Effector memory CD4-positive, alpha-beta T cell (primary cell): Measurements from ENCODE around the gene CFAP61.

Experiments
- DNase-seq, 3 donors: peaks; one replicate each; pipeline ENCODE4 v3.0.0-alpha.2; 2020
- H3K27ac ChIP-seq: 2 replicates; pipeline ENCODE4 v1.7.0; 2013; ENCODE audit warnings: mild to moderate bottlenecking, low read length, moderate library complexity; ENCODE audit not compliant: insufficient read depth, poor library complexity, severe bottlenecking
- H3K27me3 ChIP-seq: replicated peaks from 2 replicates; pipeline ENCODE4 v1.7.0; 2013; ENCODE audit warnings: mild to moderate bottlenecking, low read length; ENCODE audit not compliant: insufficient read depth, control insufficient read depth, poor library complexity, severe bottlenecking
- H3K36me3 ChIP-seq: 2 replicates; pipeline ENCODE4 v1.7.0; 2013; ENCODE audit warnings: mild to moderate bottlenecking, low read length, moderate library complexity; ENCODE audit not compliant: control insufficient read depth, insufficient read depth
- H3K4me1 ChIP-seq: 2 replicates; pipeline ENCODE4 v1.7.0; 2013; ENCODE audit warnings: low read length, mild to moderate bottlenecking; ENCODE audit not compliant: control insufficient read depth, insufficient read depth, poor library complexity, severe bottlenecking
- H3K4me3 ChIP-seq: 2 replicates; pipeline ENCODE4 v1.7.0; 2013; ENCODE audit warnings: low read length, low read depth, mild to moderate bottlenecking; ENCODE audit not compliant: insufficient read depth, poor library complexity, severe bottlenecking
- H3K9me3 ChIP-seq: 2 replicates; pipeline ENCODE4 v1.7.0; 2013; ENCODE audit warnings: mild to moderate bottlenecking, low read length, moderate library complexity; ENCODE audit not compliant: control insufficient read depth

Gene CFAP61

DNA sequence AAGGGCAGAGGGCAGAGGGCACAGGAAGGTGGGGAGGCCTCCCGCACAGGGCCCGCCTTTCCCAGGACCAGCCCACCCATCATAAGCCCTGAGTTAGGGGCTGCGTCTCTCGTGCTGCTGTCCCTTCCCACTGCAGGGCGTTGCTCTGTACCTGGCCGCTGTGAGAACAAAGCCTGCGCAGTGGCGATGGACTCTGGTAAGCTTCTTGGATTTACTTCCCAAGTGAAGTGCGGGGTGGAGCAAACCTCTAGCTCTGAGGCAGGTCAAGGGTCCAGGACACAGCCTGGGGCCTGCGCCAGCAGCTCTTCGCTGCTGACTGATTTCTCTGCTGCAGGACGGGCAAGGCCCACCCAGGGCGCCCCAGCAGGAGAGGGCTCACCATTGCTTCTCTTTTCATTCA lies 339.4 kb downstream of the CFAP61 start:
- Histone ChIP-seq H3K27me3 (no peaks in the 10 kb centered on the region), H3K4me1 (no peaks in the 10 kb centered on the region), H3K9me3 (no peaks in the 10 kb centered on the region), H3K27ac (no peak overlapping the region), H3K36me3 (peaks cover 3% of the 10 kb centered on the region), H3K4me3 (no peak overlapping the region)
- no peak for DNase-seq

DNA sequence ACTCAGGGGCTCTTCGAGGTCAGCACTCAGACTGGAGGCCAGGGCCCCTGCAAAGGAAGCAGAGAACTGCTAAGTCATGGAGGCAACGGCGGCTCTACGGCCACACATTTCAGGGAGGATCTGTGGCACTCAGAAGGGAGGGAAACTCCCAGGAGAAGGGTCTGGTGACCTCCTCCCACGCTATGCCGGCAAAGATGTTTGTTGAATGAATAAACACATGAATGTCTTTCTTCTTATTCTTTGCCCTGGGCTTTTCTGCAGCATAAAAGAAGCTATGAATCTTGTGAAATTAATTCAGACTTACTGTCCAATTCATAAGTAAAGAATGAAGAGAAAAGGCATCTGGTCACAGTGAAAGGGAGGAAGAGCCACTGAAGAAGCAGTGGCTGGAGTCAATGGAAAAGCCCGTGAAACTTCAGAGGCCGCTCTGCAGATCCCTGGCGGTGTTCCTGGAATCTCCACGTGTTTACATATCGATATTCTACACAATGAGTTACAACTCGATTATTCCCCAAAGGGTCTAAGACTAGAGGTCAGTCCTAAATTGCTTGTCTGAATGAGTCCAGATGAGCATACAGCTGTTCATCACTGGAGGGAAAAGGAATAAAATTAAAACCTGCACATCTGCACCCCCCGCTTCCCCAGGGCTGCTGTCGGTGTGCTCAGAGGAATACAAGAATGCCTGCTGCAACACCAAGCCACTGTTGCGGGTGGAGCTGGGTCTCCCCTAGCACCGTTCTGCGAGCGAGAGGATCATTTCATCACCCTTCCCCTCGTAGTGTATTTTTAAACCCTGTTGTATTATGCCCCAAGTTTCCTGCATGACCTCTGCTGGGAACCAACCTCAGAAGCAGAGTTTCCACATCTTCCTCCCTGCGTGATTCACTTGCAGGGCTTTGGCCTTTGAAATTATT lies 341.1 kb downstream of the CFAP61 start:
- no peak for DNase-seq
- Histone ChIP-seq H3K27me3 (no peaks in the 10 kb centered on the region), H3K4me3 (no peak overlapping the region), H3K4me1 (no peaks in the 10 kb centered on the region), H3K36me3 (peaks cover 3% of the 10 kb centered on the region), H3K9me3 (no peaks in the 10 kb centered on the region), H3K27ac (no peak overlapping the region)

DNA sequence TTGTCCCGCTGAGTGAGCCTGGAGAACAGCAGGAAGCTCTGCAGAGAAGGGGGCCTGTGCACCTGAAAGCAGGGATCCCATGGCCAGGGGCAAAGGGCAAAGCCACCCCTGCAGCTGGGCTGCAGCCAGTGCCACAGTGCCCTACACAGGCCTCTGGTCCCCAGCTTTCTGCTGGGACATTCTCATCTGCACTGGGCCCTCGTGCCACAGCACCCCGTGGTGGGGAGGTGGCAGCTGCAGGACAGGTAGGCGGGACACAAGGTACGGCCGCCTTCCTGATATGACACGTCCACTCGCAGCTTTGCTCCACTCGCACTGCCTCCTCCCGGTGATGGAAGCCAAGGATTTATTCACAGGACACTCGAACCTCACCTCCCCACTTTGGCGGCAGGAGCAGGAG lies 342.8 kb downstream of the CFAP61 start:
- no peak overlapping the region for H3K27ac ChIP-seq
- peaks cover 3% of the 10 kb centered on the region for H3K36me3 ChIP-seq
- no peaks in the 10 kb centered on the region for H3K27me3 ChIP-seq
- no peak for DNase-seq
- no peaks in the 10 kb centered on the region for H3K9me3 ChIP-seq
- H3K4me1 ChIP-seq: no peaks in the 10 kb centered on the region
- no peak overlapping the region for H3K4me3 ChIP-seq

DNA sequence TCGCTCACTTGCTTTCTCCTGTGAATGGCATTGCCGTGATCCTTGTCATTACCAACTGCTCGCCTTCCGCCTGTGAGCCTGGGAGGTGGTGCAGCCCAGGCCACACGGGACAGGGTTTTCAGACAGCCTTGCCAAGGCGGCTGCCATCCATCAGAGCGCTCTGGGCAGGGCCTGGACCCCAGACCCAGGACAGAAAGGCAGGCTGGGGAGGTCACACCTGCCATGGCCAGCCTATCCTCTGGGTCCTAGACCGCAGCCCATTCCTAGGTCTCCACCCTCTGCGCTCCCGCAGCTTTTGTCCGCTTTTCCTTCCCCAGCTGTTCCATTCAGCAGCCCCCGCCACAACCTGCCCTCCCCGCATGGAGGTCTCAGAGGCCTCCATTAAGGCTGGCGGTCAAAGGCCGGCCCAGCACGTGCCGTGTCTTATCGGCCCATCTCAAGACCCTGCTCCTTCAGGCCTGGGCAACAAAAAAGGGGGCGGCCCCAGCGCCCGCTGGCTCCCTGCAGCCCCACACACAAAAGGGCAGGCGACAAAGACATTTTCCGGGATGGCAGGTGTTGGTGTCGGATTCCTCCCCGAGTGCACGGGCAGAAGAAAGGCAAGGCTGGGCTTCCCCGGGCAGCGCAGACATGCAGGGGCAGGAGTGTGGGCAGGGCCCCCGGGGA lies 343.7 kb downstream of the CFAP61 start:
- Histone ChIP-seq H3K27me3 (no peaks in the 10 kb centered on the region), H3K4me1 (no peaks in the 10 kb centered on the region), H3K27ac (no peak overlapping the region), H3K36me3 (peaks cover 3% of the 10 kb centered on the region), H3K9me3 (no peaks in the 10 kb centered on the region), H3K4me3 (no peak overlapping the region)
- DNase-seq: no peak

DNA sequence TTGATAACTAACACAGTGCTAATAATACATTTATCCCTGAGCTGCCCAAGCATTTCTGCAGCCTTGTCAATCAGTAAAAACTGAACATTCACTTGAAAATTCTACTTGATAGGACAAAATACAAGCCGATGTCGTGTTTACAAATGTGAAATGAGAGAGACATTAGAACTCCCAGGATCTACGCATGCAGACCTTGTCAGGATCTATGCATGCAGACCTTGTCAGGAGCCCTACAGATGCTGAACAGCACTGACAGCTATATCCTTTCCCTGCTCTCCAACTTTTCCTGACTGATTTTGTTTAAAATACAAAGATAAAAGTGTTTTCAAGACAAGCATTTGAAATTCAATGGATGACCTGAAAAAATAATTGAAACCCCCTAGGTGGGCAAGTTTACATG lies 344.5 kb downstream of the CFAP61 start:
- no peak for DNase-seq
- Histone ChIP-seq H3K36me3 (peaks cover 3% of the 10 kb centered on the region), H3K27me3 (no peaks in the 10 kb centered on the region), H3K4me3 (no peak overlapping the region), H3K27ac (no peak overlapping the region), H3K9me3 (no peaks in the 10 kb centered on the region), H3K4me1 (no peaks in the 10 kb centered on the region)

DNA sequence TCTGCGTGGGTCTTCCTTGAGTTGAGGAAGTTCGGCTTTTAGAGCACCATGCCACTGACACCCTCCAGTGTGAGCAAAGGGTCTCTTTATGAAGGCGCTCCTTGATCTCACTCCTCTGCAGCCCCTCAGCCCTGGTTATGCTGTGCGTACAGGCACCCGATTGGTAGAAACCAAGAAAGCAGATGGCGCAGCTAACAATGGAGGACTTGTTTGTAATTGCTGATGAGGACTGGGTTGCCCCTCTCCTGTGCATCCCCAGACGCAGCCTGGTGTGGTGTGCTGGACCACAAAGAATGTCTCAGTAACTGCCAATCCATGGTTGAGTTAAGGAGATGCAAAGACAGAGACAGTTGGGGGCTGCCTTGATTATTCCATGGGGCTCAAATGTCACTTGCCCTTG lies 345.8 kb downstream of the CFAP61 start:
- DNase-seq: no peak
- Histone ChIP-seq H3K4me3 (no peak overlapping the region), H3K27ac (no peak overlapping the region), H3K27me3 (no peaks in the 10 kb centered on the region), H3K36me3 (peaks cover 3% of the 10 kb centered on the region), H3K4me1 (no peaks in the 10 kb centered on the region), H3K9me3 (no peaks in the 10 kb centered on the region)

DNA sequence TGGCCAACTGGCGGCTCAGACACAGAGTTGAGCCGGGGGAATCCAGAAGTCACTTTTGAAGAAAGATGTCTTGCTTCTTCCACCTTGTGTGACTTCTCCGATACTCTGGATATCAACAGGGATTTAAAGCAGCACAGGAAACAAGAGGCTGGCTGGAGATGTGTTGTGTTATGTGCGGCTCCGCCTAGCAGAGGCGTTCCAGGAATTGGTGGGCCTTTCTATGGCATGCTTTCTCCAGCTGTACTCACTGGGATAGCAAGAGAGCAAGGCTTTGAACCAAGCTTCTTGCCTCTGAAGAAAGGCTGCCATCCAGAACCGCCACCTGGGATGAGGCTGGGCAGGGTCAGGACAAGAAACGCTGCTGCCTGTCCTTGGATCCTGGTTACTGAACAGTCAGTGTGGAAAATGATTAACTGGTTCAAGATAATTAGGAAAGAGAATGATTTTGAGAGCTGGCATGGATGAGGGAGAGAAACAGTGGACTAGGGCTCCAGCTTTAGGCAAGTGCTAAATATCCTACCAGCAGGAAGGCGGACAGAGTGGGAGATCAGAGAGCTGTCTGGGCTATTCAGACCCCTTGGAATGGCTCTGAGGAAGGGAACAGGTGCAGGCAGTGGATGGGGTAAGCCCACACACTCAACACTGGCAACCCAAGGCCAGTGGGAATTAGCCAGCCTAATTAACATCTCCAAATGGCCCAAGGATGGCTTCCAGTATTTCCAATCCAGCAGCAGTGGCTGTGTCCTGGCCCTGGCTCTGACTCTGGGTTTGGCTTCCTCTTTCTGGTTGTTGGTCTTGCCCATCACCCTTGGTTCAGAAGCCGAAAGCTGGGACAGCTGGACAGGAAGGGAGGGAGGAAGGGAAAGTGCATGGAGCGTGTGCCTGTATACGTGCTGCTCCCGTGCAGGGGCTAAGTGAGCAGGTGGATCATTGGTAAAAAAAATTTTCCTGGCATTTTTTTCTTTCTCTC lies 347.5 kb downstream of the CFAP61 start:
- Histone ChIP-seq H3K27me3 (no peaks in the 10 kb centered on the region), H3K4me3 (no peak overlapping the region), H3K36me3 (peaks cover 3% of the 10 kb centered on the region), H3K9me3 (no peaks in the 10 kb centered on the region), H3K27ac (no peak overlapping the region), H3K4me1 (no peaks in the 10 kb centered on the region)
- no peak for DNase-seq

DNA sequence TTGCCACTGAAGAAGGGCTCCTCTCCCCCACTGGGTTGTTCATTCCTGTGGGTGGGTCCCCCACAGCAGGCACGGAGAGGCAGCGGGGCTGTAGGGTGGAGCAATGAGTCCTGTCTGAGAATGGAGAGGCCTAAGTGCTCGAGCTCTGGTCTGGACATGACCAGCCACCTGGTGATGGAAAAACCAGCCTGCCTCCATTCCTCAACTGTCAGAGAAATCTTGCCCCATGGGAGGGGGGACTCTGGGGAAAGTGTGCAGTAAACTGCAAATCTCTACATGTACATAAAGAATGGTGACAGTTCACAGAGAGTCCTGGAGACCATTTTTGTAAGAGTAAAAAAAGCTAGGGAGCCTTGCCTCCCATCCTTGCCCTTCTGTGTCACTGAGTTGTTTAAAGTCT lies 349.7 kb downstream of the CFAP61 start:
- no peaks in the 10 kb centered on the region for H3K9me3 ChIP-seq
- H3K4me1 ChIP-seq: no peaks in the 10 kb centered on the region
- H3K36me3 ChIP-seq: no peaks in the 10 kb centered on the region
- DNase-seq: no peak
- H3K27ac ChIP-seq: no peak overlapping the region
- no peaks in the 10 kb centered on the region for H3K27me3 ChIP-seq
- H3K4me3 ChIP-seq: no peak overlapping the region

DNA sequence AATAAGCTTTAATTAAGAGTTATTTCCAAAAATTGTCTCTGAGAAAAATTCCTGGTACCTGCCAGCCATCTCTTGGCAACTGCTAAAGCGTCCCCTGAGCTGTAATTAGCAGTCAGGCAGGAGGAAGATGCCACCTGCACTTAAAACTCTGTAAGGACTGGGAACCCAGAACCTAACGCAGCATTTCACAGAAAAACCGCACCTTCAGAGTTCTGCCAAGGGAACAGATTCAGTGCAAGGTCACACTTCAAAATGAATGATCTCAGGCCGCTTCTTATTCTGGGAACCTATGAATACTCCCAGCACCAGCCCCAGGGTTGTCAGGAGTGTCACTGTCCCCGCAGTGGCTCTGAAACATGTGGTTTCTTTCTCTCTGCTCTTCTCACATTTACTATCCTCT lies 352.3 kb downstream of the CFAP61 start:
- Histone ChIP-seq H3K4me1 (no peaks in the 10 kb centered on the region), H3K9me3 (no peaks in the 10 kb centered on the region), H3K27ac (no peak overlapping the region), H3K4me3 (no peak overlapping the region), H3K27me3 (no peaks in the 10 kb centered on the region), H3K36me3 (no peaks in the 10 kb centered on the region)
- DNase-seq: no peak
